Cardiac muscle cell (in vitro differentiated cells and primary cell): ENCODE data around the gene ETAA1. TPM values are rescaled to one million over a fixed set of nuclear protein-coding genes. Genes with fewer than 3 reads are reported as not detected.

Source experiments
- DNase-seq, 2 donors: peaks; one replicate each; pipeline versions ENCODE4 v3.0.0 to v3.0.0-alpha.2; 2010 to 2017; ENCODE audit warnings: low read depth in 1 of 2, low spot score in 1 of 2
- H3K27ac ChIP-seq: fragments of 200-600 bp; sonication (generic); 2 replicates; pipeline ENCODE4 v1.5.1; 2016
- H3K27me3 ChIP-seq: fragments of 200-600 bp; sonication (generic); 2 replicates; pipeline ENCODE4 v1.6.0; 2016; ENCODE audit warnings: control low read depth
- H3K36me3 ChIP-seq: fragments of 200-600 bp; sonication (generic); 2 replicates; pipeline ENCODE4 v1.5.1; 2016; ENCODE audit warnings: control low read depth
- H3K4me1 ChIP-seq: fragments of 200-600 bp; sonication (generic); 2 replicates; pipeline ENCODE4 v1.8.1; 2017; ENCODE audit warnings: low read depth, mild to moderate bottlenecking, mixed run types
- H3K4me3 ChIP-seq: fragments of 200-600 bp; sonication (generic); 2 replicates; pipeline ENCODE4 v1.5.1; 2016; ENCODE audit warnings: mild to moderate bottlenecking
- H3K9me3 ChIP-seq: fragments of 200-600 bp; sonication (generic); 2 replicates; pipeline ENCODE4 v1.5.1; 2017; ENCODE audit warnings: low read depth, mild to moderate bottlenecking, control low read depth
- CTCF ChIP-seq: IDR thresholded peaks from 2 replicates; pipeline ENCODE4 v1.5.1; 2012; ENCODE audit warnings: low read depth, mild to moderate bottlenecking, low read length
- polyA plus RNA-seq: library from polyadenylated mRNA; unstranded; fragments of >200 nt; fragmentation: Nextera tagmentation; extraction: Ambion mirVana; gene quantifications from 2 replicates; pipeline ENCODE4 v1.2.1, GENCODE V29; 2016
- total RNA-seq: library from RNA; depleted of rRNA; stranded (reverse); fragments of >200 nt; gene quantifications from 2 replicates; pipeline ENCODE4 v1.2.3, GENCODE V29; 2016

Gene ETAA1
- total RNA-seq (15.4 and 26.5 TPM in 2 replicates), polyA plus RNA-seq (8.9 and 14.2 TPM in 2 replicates)

GRCh38 chr2:67397143-67397986, at the start of gene ETAA1:
Gene ETAA1 (plus strand): TSS chr2:67397333. CDS start chr2:67397449, 116 bp downstream.
- no peaks in the 10 kb centered on the region for H3K9me3 ChIP-seq
- H3K36me3 ChIP-seq = peaks cover 8% of the 10 kb centered on the region
- peak within 1 kb of the TSS; percentile 86 for H3K4me3 ChIP-seq
- peaks cover 6% of the 10 kb centered on the region for H3K4me1 ChIP-seq
- H3K27ac ChIP-seq = peak within 1 kb of the TSS; percentile 92
- no peak for TF ChIP-seq CTCF
- H3K27me3 ChIP-seq = no peaks in the 10 kb centered on the region
- DNase-seq = peak; percentile 95

DNA sequence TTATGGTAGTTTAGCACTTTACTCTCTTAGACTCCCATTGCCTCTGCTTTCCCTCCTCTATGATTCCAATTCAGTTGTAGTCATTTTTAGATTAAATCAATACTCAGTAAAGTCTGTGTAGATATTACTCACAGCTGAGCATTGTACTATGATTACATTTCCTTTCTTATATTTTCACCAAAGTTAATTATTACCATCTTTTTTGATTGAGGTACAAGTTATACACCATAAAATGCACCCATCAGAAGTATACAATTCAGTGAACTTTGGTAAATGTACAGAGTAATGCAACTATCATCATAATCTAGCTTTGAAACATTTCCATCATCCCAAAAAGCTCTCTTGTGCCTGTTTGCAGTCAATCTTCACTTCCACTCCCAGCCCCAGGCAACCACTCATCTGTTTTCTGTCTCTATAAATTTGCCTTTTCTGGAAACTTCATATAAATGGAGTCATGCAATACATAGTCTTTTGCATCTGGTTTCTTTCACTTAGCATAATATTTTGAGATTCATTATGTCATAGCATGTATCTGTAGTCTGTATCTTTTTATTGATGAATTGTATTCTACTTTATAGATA, 30.2 kb upstream of the ETAA1 start:
- Histone ChIP-seq H3K27me3 (no peaks in the 10 kb centered on the region), H3K36me3 (no peaks in the 10 kb centered on the region), H3K9me3 (no peaks in the 10 kb centered on the region), H3K27ac (no peak overlapping the region), H3K4me1 (peaks cover 3% of the 10 kb centered on the region), H3K4me3 (no peak overlapping the region)
- no peak for TF ChIP-seq CTCF
- DNase-seq = no peak

- no peak overlapping the region for H3K4me3 ChIP-seq
- H3K27ac ChIP-seq = no peak overlapping the region
- no peak for TF ChIP-seq CTCF
- no peaks in the 10 kb centered on the region for H3K36me3 ChIP-seq
- H3K27me3 ChIP-seq = no peaks in the 10 kb centered on the region
- H3K9me3 ChIP-seq = no peaks in the 10 kb centered on the region
- H3K4me1 ChIP-seq = no peaks in the 10 kb centered on the region
- DNase-seq = peak in 1 of 2 donors; percentile 69
Measured at GRCh38 chr2:67374481-67374880, 22.7 kb upstream of the ETAA1 start.

DNA sequence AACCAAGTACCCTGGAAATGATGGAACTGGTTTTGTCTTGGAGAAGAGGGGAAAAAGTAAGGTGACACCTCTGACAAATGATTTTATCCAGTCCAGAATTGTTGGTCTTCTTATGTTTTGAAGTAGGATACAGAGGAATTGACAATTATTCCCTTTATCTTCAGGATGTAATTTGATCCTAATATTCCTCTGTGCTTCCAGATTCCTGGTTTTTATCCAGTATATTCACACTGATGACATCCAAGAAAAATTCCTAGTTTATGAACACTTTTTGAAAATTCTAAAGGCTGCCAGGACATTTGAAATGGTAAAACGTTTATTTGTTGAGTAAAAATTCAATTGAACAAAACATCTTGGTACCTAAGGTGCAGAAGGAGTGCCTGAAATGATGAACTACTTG, 22.2 kb upstream of the ETAA1 start:
- Histone ChIP-seq H3K9me3 (no peaks in the 10 kb centered on the region), H3K36me3 (no peaks in the 10 kb centered on the region), H3K4me1 (no peaks in the 10 kb centered on the region), H3K27me3 (no peaks in the 10 kb centered on the region), H3K4me3 (no peak overlapping the region), H3K27ac (no peak overlapping the region)
- DNase-seq = peak in 1 of 2 donors; percentile 18
- no peak for TF ChIP-seq CTCF

DNA sequence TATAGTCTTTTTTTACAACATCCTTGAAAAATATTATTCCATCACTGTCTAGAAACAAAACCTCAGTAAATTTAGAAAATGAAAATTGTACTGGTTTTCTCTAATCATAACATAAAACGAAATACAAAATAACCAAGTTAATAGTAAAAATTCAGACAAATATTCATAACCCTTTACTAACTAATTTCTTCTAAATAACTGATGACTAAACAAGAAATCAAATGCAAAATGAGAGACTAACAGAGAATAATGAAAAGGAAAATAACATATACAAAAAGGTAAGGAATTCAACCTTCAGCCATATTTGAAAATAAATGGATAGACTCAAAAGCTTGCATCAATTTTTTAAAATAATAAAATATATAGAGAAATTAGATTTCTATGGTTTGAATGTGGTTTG, 18.6 kb upstream of the ETAA1 start:
- H3K36me3 ChIP-seq = no peaks in the 10 kb centered on the region
- no peak overlapping the region for H3K27ac ChIP-seq
- no peaks in the 10 kb centered on the region for H3K9me3 ChIP-seq
- H3K4me1 ChIP-seq = no peaks in the 10 kb centered on the region
- DNase-seq = no peak
- no peak for TF ChIP-seq CTCF
- H3K27me3 ChIP-seq = no peaks in the 10 kb centered on the region
- no peak overlapping the region for H3K4me3 ChIP-seq
